Breast epithelium (tissue), 3 donors: ENCODE measurements around the gene SEC16A.

ENCODE experiments used
- POLR2A ChIP-seq: fragments of 450-650 bp; IDR thresholded peaks from one replicate; pipeline ENCODE4 v1.6.1; 2016; ENCODE audit warnings: antibody characterized with exemption, mild to moderate bottlenecking, moderate library complexity
- POLR2AphosphoS5 ChIP-seq, 3 donors: sonication (generic); formaldehyde crosslinking; IDR thresholded peaks; one replicate each; pipeline ENCODE4 v1.6.1; 2017; ENCODE audit warnings: antibody characterized with exemption in 3 of 3
- TF ChIP-seq, protein P1 (sequence below), 3 donors: fragments of 450-650 bp; IDR thresholded peaks; one replicate each; pipeline ENCODE4 v1.5.1; 2016 to 2017; ENCODE audit warnings: antibody characterized with exemption in 3 of 3, mild to moderate bottlenecking in 3 of 3, moderate library complexity in 3 of 3

DNA sequence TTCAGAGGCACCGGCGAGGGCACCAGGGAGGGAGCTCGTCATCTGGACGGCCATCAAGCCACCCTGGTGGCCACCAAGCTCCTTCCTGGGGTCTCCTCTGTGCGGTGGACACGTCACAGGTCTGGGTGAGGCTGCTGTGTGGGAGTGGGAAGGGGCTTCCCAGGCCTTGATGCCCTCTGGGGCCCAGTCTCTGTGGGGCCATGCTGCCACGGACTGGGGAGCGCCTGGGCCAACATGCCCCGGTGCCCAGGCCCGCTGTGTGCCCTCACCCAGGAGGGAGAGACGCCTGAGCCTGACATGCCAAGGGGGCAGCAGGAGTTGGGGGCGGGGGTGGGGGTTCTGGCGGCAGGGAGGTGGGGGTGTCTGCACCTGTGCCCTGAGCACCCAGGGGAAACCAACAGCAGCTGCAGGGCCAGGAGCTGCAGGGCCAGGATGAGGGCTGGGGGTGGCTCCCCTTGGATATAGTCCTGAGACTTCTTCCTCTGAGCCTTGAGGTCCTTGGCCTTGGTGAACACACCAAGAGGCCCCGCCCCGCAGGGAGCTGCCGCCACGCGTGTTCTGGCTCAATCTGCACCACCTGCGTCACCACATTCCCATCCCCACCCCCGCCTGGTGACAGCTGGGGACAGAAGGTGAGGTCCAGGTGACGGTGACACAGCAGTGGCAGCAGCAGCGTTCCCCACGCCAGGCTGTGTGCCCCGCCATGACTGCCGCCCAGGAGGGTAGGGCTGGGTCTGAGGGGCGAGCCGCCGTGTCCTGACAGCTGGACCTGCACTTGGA is 15.3 kb upstream of the SEC16A start:
- TF ChIP-seq, protein P1, sequence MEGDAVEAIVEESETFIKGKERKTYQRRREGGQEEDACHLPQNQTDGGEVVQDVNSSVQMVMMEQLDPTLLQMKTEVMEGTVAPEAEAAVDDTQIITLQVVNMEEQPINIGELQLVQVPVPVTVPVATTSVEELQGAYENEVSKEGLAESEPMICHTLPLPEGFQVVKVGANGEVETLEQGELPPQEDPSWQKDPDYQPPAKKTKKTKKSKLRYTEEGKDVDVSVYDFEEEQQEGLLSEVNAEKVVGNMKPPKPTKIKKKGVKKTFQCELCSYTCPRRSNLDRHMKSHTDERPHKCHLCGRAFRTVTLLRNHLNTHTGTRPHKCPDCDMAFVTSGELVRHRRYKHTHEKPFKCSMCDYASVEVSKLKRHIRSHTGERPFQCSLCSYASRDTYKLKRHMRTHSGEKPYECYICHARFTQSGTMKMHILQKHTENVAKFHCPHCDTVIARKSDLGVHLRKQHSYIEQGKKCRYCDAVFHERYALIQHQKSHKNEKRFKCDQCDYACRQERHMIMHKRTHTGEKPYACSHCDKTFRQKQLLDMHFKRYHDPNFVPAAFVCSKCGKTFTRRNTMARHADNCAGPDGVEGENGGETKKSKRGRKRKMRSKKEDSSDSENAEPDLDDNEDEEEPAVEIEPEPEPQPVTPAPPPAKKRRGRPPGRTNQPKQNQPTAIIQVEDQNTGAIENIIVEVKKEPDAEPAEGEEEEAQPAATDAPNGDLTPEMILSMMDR (IDR thresholded peaks at IDR 0.05), result no peak
- no peak for TF ChIP-seq POLR2A
- no peak for TF ChIP-seq POLR2AphosphoS5 (IDR thresholded peaks at IDR 0.05)
